ENCODE results near the gene DMD. TPM values are rescaled to one million over a fixed set of nuclear protein-coding genes. Genes with fewer than 3 reads are reported as not detected.

DMD gene
- total RNA-seq, 1 experiment from 2014 or later: 2.2 TPM

DNA sequence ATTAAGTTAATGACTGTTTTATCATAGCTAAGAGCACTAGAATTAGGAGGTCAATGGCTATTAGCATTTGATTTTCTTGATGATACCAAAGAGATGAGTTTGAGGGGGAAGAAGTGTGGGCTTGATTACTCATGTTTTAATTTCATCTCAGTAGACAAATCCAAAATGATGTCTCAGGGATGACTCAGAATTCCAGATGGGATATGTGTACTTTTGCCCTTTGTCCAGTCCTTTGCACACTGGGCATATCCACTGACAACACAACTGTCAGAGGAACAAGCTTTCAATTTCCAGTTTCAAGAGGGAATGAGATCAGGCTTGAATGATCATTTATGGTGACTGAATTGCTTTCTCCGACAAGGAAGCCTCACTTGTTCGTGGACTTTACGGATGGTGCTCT lies 1814.2 kb downstream of the DMD start:
- in situ Hi-C loops (cut with HindIII; ENCODE audit: low pct_unique_long_range_greater_than_20kb, low sequenced_read_pairs) (no loop called here), intact Hi-C loops (cut with micrococcal nuclease; ENCODE audit: unreplicated experiment) (no loop called here)
- no peaks in the 10 kb centered on the region for H3K27me3 ChIP-seq (ENCODE audit: control insufficient read depth, insufficient read depth, low read length)
- no peak overlapping the region for H3K4me3 ChIP-seq (ENCODE audit: low read depth in 2 of 2, low read length in 2 of 2)
- H3K36me3 ChIP-seq (ENCODE audit: control insufficient read depth, insufficient read depth, low read length): no peaks in the 10 kb centered on the region
- no peak for DNase-seq (ENCODE audit: low read depth, low spot score)
- TF ChIP-seq TCF7L2 (IDR thresholded peaks at IDR 0.05; ENCODE audit: low read depth, low read length) (no peak), POLR2AphosphoS5 (IDR thresholded peaks at IDR 0.05; ENCODE audit: low read depth, low read length) (no peak), SIN3A (IDR thresholded peaks at IDR 0.05; ENCODE audit: borderline replicate concordance, insufficient read depth, low read depth, low read length) (no peak)
- TF ChIP-seq, protein P1, sequence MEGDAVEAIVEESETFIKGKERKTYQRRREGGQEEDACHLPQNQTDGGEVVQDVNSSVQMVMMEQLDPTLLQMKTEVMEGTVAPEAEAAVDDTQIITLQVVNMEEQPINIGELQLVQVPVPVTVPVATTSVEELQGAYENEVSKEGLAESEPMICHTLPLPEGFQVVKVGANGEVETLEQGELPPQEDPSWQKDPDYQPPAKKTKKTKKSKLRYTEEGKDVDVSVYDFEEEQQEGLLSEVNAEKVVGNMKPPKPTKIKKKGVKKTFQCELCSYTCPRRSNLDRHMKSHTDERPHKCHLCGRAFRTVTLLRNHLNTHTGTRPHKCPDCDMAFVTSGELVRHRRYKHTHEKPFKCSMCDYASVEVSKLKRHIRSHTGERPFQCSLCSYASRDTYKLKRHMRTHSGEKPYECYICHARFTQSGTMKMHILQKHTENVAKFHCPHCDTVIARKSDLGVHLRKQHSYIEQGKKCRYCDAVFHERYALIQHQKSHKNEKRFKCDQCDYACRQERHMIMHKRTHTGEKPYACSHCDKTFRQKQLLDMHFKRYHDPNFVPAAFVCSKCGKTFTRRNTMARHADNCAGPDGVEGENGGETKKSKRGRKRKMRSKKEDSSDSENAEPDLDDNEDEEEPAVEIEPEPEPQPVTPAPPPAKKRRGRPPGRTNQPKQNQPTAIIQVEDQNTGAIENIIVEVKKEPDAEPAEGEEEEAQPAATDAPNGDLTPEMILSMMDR (IDR thresholded peaks at IDR 0.05): no peak
- TF ChIP-seq, protein P2, sequence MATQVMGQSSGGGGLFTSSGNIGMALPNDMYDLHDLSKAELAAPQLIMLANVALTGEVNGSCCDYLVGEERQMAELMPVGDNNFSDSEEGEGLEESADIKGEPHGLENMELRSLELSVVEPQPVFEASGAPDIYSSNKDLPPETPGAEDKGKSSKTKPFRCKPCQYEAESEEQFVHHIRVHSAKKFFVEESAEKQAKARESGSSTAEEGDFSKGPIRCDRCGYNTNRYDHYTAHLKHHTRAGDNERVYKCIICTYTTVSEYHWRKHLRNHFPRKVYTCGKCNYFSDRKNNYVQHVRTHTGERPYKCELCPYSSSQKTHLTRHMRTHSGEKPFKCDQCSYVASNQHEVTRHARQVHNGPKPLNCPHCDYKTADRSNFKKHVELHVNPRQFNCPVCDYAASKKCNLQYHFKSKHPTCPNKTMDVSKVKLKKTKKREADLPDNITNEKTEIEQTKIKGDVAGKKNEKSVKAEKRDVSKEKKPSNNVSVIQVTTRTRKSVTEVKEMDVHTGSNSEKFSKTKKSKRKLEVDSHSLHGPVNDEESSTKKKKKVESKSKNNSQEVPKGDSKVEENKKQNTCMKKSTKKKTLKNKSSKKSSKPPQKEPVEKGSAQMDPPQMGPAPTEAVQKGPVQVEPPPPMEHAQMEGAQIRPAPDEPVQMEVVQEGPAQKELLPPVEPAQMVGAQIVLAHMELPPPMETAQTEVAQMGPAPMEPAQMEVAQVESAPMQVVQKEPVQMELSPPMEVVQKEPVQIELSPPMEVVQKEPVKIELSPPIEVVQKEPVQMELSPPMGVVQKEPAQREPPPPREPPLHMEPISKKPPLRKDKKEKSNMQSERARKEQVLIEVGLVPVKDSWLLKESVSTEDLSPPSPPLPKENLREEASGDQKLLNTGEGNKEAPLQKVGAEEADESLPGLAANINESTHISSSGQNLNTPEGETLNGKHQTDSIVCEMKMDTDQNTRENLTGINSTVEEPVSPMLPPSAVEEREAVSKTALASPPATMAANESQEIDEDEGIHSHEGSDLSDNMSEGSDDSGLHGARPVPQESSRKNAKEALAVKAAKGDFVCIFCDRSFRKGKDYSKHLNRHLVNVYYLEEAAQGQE (IDR thresholded peaks at IDR 0.05; ENCODE audit: insufficient read depth in 1 of 2, low read depth in 2 of 2, low read length in 1 of 2): no peak
- no peak overlapping the region for H3K27ac ChIP-seq (ENCODE audit: low read length)
- ATAC-seq: no peak
- ChIA-PET POLR2A (no interaction called here), CTCF (no interaction called here)
- no TSS peak for BruUV-seq (replicated peaks)
- no peaks in the 10 kb centered on the region for H3K9me3 ChIP-seq (ENCODE audit: control insufficient read depth, insufficient read depth, low read depth, low read length)
- no peaks in the 10 kb centered on the region for H3K4me1 ChIP-seq (ENCODE audit: control insufficient read depth, insufficient read depth, low read length)

DNA sequence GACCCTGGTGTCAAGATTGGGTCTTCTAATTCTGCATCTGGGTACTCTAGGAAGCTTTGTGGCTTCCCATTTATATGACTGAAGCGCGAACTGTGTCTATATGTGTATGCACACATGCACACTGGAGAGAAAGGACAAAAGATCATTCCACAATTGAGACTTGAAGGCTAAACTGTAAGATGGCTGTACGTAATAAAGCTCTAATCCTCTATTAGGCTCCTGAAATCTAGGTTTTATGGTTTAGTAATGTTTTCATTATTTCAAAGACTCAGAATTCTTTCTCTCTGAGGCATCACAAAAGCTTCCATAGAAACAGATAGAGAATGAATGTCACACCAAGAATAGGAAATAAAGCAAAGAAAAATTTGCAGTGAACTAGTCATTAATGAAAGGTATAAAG lies 1818.8 kb downstream of the DMD start:
- H3K4me3 ChIP-seq (ENCODE audit: low read depth in 2 of 2, low read length in 2 of 2): no peak overlapping the region
- no peaks in the 10 kb centered on the region for H3K27me3 ChIP-seq (ENCODE audit: control insufficient read depth, insufficient read depth, low read length)
- H3K9me3 ChIP-seq (ENCODE audit: control insufficient read depth, insufficient read depth, low read depth, low read length): no peaks in the 10 kb centered on the region
- ATAC-seq (no peak), DNase-seq (ENCODE audit: low read depth, low spot score) (no peak)
- no peaks in the 10 kb centered on the region for H3K4me1 ChIP-seq (ENCODE audit: control insufficient read depth, insufficient read depth, low read length)
- in situ Hi-C loops (cut with HindIII; ENCODE audit: low pct_unique_long_range_greater_than_20kb, low sequenced_read_pairs): no loop called here
- H3K36me3 ChIP-seq (ENCODE audit: control insufficient read depth, insufficient read depth, low read length): no peaks in the 10 kb centered on the region
- intact Hi-C loops (cut with micrococcal nuclease; ENCODE audit: unreplicated experiment): no loop called here
- BruUV-seq (replicated peaks): no TSS peak
- no peak overlapping the region for H3K27ac ChIP-seq (ENCODE audit: low read length)
- ChIA-PET POLR2A (no interaction called here), CTCF (no interaction called here)
- TF ChIP-seq, protein P1 (IDR thresholded peaks at IDR 0.05): no peak
- TF ChIP-seq POLR2AphosphoS5 (IDR thresholded peaks at IDR 0.05; ENCODE audit: low read depth, low read length) (no peak), SIN3A (IDR thresholded peaks at IDR 0.05; ENCODE audit: borderline replicate concordance, insufficient read depth, low read depth, low read length) (no peak), TCF7L2 (IDR thresholded peaks at IDR 0.05; ENCODE audit: low read depth, low read length) (no peak)
- TF ChIP-seq, protein P2 (IDR thresholded peaks at IDR 0.05; ENCODE audit: insufficient read depth in 1 of 2, low read depth in 2 of 2, low read length in 1 of 2): no peak

Data from Panc1 (cell line).